Measurements from ENCODE around the gene ANKS3.
A peak's percentile ranks its signal among the peaks of the same experiment; 100 is the strongest.

The ANKS3 gene

GRCh38 chr16:4663777-4664465 lies 70.2 kb downstream of the ANKS3 start:
- DNase-seq, result peak; percentile 92

GRCh38 chr16:4663465-4663776 lies 70.7 kb downstream of the ANKS3 start:
- DNase-seq, result no peak

GRCh38 chr16:4661661-4662060 lies 72.4 kb downstream of the ANKS3 start:
- DNase-seq, result no peak

GRCh38 chr16:4660454-4661007 lies 73.5 kb downstream of the ANKS3 start:
- DNase-seq, result peak; percentile 61

GRCh38 chr16:4659363-4660353 lies 74.4 kb downstream of the ANKS3 start:
- no peak for DNase-seq

GRCh38 chr16:4656695-4657686 lies 77.1 kb downstream of the ANKS3 start:
- no peak for DNase-seq

GRCh38 chr16:4656221-4656620 lies 77.8 kb downstream of the ANKS3 start:
- DNase-seq, result no peak

- no peak for DNase-seq
These were observed 78.3 kb downstream of the ANKS3 start for GRCh38 chr16:4655801-4656200.

GRCh38 chr16:4654964-4655590 lies 79.0 kb downstream of the ANKS3 start:
- DNase-seq, result no peak

- DNase-seq, result no peak
These were observed 79.8 kb downstream of the ANKS3 start for GRCh38 chr16:4654011-4654963.

GRCh38 chr16:4652561-4652960 lies 81.5 kb downstream of the ANKS3 start:
- DNase-seq, result no peak

GRCh38 chr16:4651827-4652226 lies 82.2 kb downstream of the ANKS3 start:
- DNase-seq, result no peak

GRCh38 chr16:4650443-4651074 lies 83.5 kb downstream of the ANKS3 start:
- peak; percentile 78 for DNase-seq

GRCh38 chr16:4649744-4650442 lies 84.2 kb downstream of the ANKS3 start:
- DNase-seq, result no peak

GRCh38 chr16:4648917-4649316 lies 85.2 kb downstream of the ANKS3 start:
- no peak for DNase-seq

GRCh38 chr16:4647644-4647980 lies 86.5 kb downstream of the ANKS3 start:
- DNase-seq, result no peak

- no peak for DNase-seq
These were observed 87.1 kb downstream of the ANKS3 start for GRCh38 chr16:4646773-4647643.

All from inflammatory macrophage treated with lipopolysaccharide for 4 hours (primary cell).